ENCODE data around the gene HOMER1. TPM values are rescaled to one million over a fixed set of nuclear protein-coding genes. Genes with fewer than 3 reads are reported as not detected.

Gene HOMER1
- polyA plus RNA-seq, 1 donor, result 31.1 TPM

- no peak for DNase-seq
Observed at GRCh38 chr5:79488058-79488457, 25.9 kb downstream of the HOMER1 start.

GRCh38 chr5:79487251-79487650 is 26.7 kb downstream of the HOMER1 start:
- no peak for DNase-seq

GRCh38 chr5:79486116-79486515 is 27.8 kb downstream of the HOMER1 start:
- no peak for DNase-seq

- no peak for DNase-seq
Observed at GRCh38 chr5:79484731-79485130, 29.2 kb downstream of the HOMER1 start.

- DNase-seq, result no peak
Observed at GRCh38 chr5:79481574-79481973, 32.4 kb downstream of the HOMER1 start.

- no peak for DNase-seq
Observed at GRCh38 chr5:79480991-79481390, 32.9 kb downstream of the HOMER1 start.

GRCh38 chr5:79475152-79475466 is 38.8 kb downstream of the HOMER1 start:
- DNase-seq, result no peak

GRCh38 chr5:79474367-79475151 is 39.4 kb downstream of the HOMER1 start:
- peak; percentile 5 for DNase-seq

- DNase-seq, result no peak
Observed at GRCh38 chr5:79471556-79471955, 42.4 kb downstream of the HOMER1 start.

- DNase-seq, result peak; percentile 19
Observed at GRCh38 chr5:79464695-79465332, 49.1 kb downstream of the HOMER1 start.

GRCh38 chr5:79464278-79464677 is 49.7 kb downstream of the HOMER1 start:
- DNase-seq, result no peak

GRCh38 chr5:79459626-79460025 is 54.3 kb downstream of the HOMER1 start:
- DNase-seq, result no peak

GRCh38 chr5:79456890-79457583 is 56.9 kb downstream of the HOMER1 start:
- DNase-seq, result no peak

- DNase-seq, result no peak
Observed at GRCh38 chr5:79456400-79456799, 57.5 kb downstream of the HOMER1 start.

- DNase-seq, result no peak
Observed at GRCh38 chr5:79454043-79454442, 59.9 kb downstream of the HOMER1 start.

- DNase-seq, result no peak
Observed at GRCh38 chr5:79448336-79448735, 65.6 kb downstream of the HOMER1 start.

- DNase-seq, result no peak
Observed at GRCh38 chr5:79436821-79437220, 77.1 kb downstream of the HOMER1 start.

- no peak for DNase-seq
Observed at GRCh38 chr5:79436224-79436623, 77.7 kb downstream of the HOMER1 start.

- no peak for DNase-seq
Observed at GRCh38 chr5:79430196-79430595, 83.7 kb downstream of the HOMER1 start.

GRCh38 chr5:79423296-79423695 is 90.6 kb downstream of the HOMER1 start:
- DNase-seq, result no peak

- no peak for DNase-seq
Observed at GRCh38 chr5:79420248-79420647, 93.7 kb downstream of the HOMER1 start.

- no peak for DNase-seq
Observed at GRCh38 chr5:79418276-79418675, 95.7 kb downstream of the HOMER1 start.

- no peak for DNase-seq
Observed at GRCh38 chr5:79417495-79417894, 96.4 kb downstream of the HOMER1 start.

GRCh38 chr5:79416499-79416898 is 97.4 kb downstream of the HOMER1 start:
- DNase-seq, result peak; percentile 10

Measured in hindlimb muscle (tissue), 1 donor.